PC-3 (cell line): Measurements from ENCODE around the gene CADM4.

Source experiments
- CTCF ChIP-seq: fragments of 300-600 bp; sonication (generic); conservative IDR thresholded peaks from 2 replicates; pipeline ENCODE4 v1.5.1; 2017; ENCODE audit warnings: antibody characterized with exemption, low read depth, mild to moderate bottlenecking, low read length
- EZH2phosphoT487 ChIP-seq: fragments of 300-600 bp; sonication (generic); IDR thresholded peaks from 2 replicates; pipeline ENCODE4 v1.6.1; 2018; ENCODE audit warnings: mild to moderate bottlenecking, antibody characterized with exemption, low read length, borderline replicate concordance

- TF ChIP-seq CTCF, result no peak
- no peak for TF ChIP-seq EZH2phosphoT487
Measured at GRCh38 chr19:43611788-43612187, 27.9 kb downstream of the CADM4 start, which contains the start of gene SRRM5.
